Suppressor macrophage treated with lipopolysaccharide for 1 hour (primary cell): ENCODE data around the gene MORN5.

ENCODE experiments used
- DNase-seq, 3 donors: peaks; one replicate each; pipeline ENCODE4 v3.0.0-alpha.2; 2020 to 2022

The MORN5 gene

GRCh38 chr9:122239722-122240121 is 80.0 kb downstream of the MORN5 start:
- DNase-seq: no peak

GRCh38 chr9:122244349-122244748 is 84.6 kb downstream of the MORN5 start:
- DNase-seq: no peak

DNA sequence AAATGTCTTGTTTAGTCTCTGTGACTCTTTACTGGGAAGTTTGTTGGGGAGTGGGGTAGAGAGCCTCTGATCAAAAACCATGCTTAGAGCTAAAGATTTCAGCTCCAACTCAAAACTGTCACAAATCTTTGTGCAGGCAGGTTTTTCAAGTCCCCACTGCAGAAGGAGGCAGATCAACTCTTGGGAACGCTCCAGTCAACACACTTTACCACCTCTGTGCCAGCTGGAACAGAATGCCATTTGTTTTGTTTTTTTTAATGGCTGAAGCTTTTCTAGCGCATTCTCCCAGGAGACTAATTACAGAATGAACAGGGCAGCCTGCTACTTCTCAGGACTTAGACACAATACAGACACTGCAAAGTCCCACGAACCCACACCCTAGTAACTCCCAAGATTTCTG is 87.0 kb downstream of the MORN5 start:
- no peak for DNase-seq

- no peak for DNase-seq
Observed at GRCh38 chr9:122248448-122248865, 88.7 kb downstream of the MORN5 start.
